PC-3 (cell line): ENCODE measurements around the gene CCDC88B. TPM values are rescaled to one million over a fixed set of nuclear protein-coding genes. Genes with fewer than 3 reads are reported as not detected.

Experiments used
- ATAC-seq: fragments of 200-7000 bp; cut with Tn5 transposase; 2 replicates; pipeline ENCODE4 v1.9.1; 2020; ENCODE audit warnings: mild to moderate bottlenecking, moderate library complexity
- BruUV-seq: library from RNA; stranded (reverse); fragments of 400-500 nt; replicated peaks from 2 replicates; lab custom pipeline; 2021; lab: Mats Ljungman, UMichigan
- CTCF ChIA-PET: fragments of 300-600 bp; sonication (Branson Sonifier 250); formaldehyde crosslinking; loops from one replicate; lab custom pipeline; 2022; ENCODE audit warnings: antibody characterized with exemption; lab: Charles Lee
- POLR2A ChIA-PET: fragments of 300-600 bp; sonication (Branson Sonifier 250); formaldehyde crosslinking; loops from one replicate; lab custom pipeline; 2022; ENCODE audit warnings: antibody characterized with exemption; ENCODE audit not compliant: unreplicated experiment; lab: Charles Lee
- DNase-seq: peaks from one replicate; pipeline ENCODE4 v3.0.0-alpha.2; 2015
- H2AFZ ChIP-seq: fragments of 300-600 bp; sonication (generic); 2 replicates; pipeline ENCODE4 v1.6.0; 2016; ENCODE audit warnings: antibody characterized with exemption, low read length
- H3F3A ChIP-seq: fragments of 300-600 bp; sonication (generic); one replicate; pipeline ENCODE4 v1.6.0; 2017; ENCODE audit warnings: antibody characterized with exemption, low read length, control low read depth, mild to moderate bottlenecking; ENCODE audit not compliant: unreplicated experiment
- H3K27ac ChIP-seq: fragments of 300-600 bp; sonication (generic); 2 replicates; pipeline ENCODE4 v1.5.1; 2016; ENCODE audit warnings: mild to moderate bottlenecking, low read length
- H3K27me3 ChIP-seq: fragments of 300-600 bp; sonication (generic); 2 replicates; pipeline ENCODE4 v1.6.1; 2016; ENCODE audit warnings: low read length, mixed read lengths
- H3K36me3 ChIP-seq: fragments of 300-600 bp; sonication (generic); 2 replicates; pipeline ENCODE4 v1.6.1; 2016; ENCODE audit warnings: low read depth, mixed run types, low read length, mixed read lengths
- H3K4me1 ChIP-seq: fragments of 300-600 bp; sonication (generic); 2 replicates; pipeline ENCODE4 v1.5.1; 2016; ENCODE audit warnings: low read length; ENCODE audit not compliant: insufficient read depth
- H3K4me2 ChIP-seq: fragments of 300-600 bp; sonication (generic); 2 replicates; pipeline ENCODE4 v1.6.0; 2016; ENCODE audit warnings: low read length
- H3K4me3 ChIP-seq: fragments of 300-600 bp; sonication (generic); 2 replicates; pipeline ENCODE4 v1.5.1; 2016; ENCODE audit warnings: mild to moderate bottlenecking, low read length, mixed read lengths
- H3K79me2 ChIP-seq: fragments of 300-600 bp; sonication (generic); 2 replicates; pipeline ENCODE4 v1.6.1; 2017; ENCODE audit warnings: low read length, mixed read lengths
- H3K9ac ChIP-seq: fragments of 300-600 bp; sonication (generic); 2 replicates; pipeline ENCODE4 v1.6.0; 2016; ENCODE audit warnings: mild to moderate bottlenecking, low read length
- H3K9me2 ChIP-seq: fragments of 300-600 bp; sonication (generic); replicated peaks from 2 replicates; pipeline ENCODE4 v1.6.1; 2016; ENCODE audit warnings: mixed run types, low read length, mixed read lengths
- H3K9me3 ChIP-seq: fragments of 300-600 bp; sonication (generic); 2 replicates; pipeline ENCODE4 v1.6.1; 2016; ENCODE audit warnings: low read length, mixed read lengths
- H4K20me1 ChIP-seq: fragments of 300-600 bp; sonication (generic); 2 replicates; pipeline ENCODE4 v1.6.1; 2016; ENCODE audit warnings: low read length, mixed read lengths
- CTCF ChIP-seq: fragments of 300-600 bp; sonication (generic); conservative IDR thresholded peaks from 2 replicates; pipeline ENCODE4 v1.5.1; 2017; ENCODE audit warnings: antibody characterized with exemption, low read depth, mild to moderate bottlenecking, low read length
- EZH2 ChIP-seq: fragments of 300-600 bp; sonication (generic); IDR thresholded peaks from one replicate; pipeline ENCODE4 v1.6.1; 2017; ENCODE audit warnings: antibody characterized with exemption, mild to moderate bottlenecking, low read length; ENCODE audit not compliant: unreplicated experiment
- EZH2phosphoT487 ChIP-seq: fragments of 300-600 bp; sonication (generic); IDR thresholded peaks from 2 replicates; pipeline ENCODE4 v1.6.1; 2018; ENCODE audit warnings: mild to moderate bottlenecking, antibody characterized with exemption, low read length, borderline replicate concordance
- intact Hi-C: fragments of 100-400 bp; cut with micrococcal nuclease; formaldehyde crosslinking; loops from 2 replicates; pipeline ENCODE4 v1.9.0; 2023
- total RNA-seq: library from RNA; depleted of rRNA; stranded (reverse); fragments of >200 nt; gene quantifications from 2 replicates; pipeline ENCODE4 v1.2.3, GENCODE V29; 2014

The CCDC88B gene
- total RNA-seq, 1 experiment from 2014 or later: 21.0 TPM

GRCh38 chr11:64313491-64314145 lies 26.4 kb upstream of the CCDC88B start:
- ChIA-PET CTCF (no interaction called here), POLR2A (no interaction called here)
- H4K20me1 ChIP-seq: no peaks in the 10 kb centered on the region
- ATAC-seq (no peak), DNase-seq (no peak)
- intact Hi-C loops: no loop called here
- TF ChIP-seq EZH2: no peak
- no peak for TF ChIP-seq EZH2phosphoT487
- no peak for TF ChIP-seq CTCF
- BruUV-seq: no TSS peak
- no peaks in the 10 kb centered on the region for H3K27me3 ChIP-seq
- H3K36me3 ChIP-seq: peaks cover 11% of the 10 kb centered on the region
- peaks cover 5% of the 10 kb centered on the region for H3K4me1 ChIP-seq
- peaks cover 7% of the 10 kb centered on the region for H3F3A ChIP-seq
- no peak overlapping the region for H3K27ac ChIP-seq
- no peak overlapping the region for H2AFZ ChIP-seq
- no peaks in the 10 kb centered on the region for H3K9me2 ChIP-seq
- no peak overlapping the region for H3K4me3 ChIP-seq
- H3K4me2 ChIP-seq: no peak overlapping the region
- no peaks in the 10 kb centered on the region for H3K9me3 ChIP-seq
- H3K9ac ChIP-seq: no peak overlapping the region
- peaks cover 46% of the 10 kb centered on the region for H3K79me2 ChIP-seq

- Histone ChIP-seq H3K36me3 (peaks cover 11% of the 10 kb centered on the region), H3K9me2 (no peaks in the 10 kb centered on the region), H3K79me2 (peaks cover 51% of the 10 kb centered on the region), H2AFZ (no peak overlapping the region), H3K4me1 (peaks cover 10% of the 10 kb centered on the region), H3K27me3 (no peaks in the 10 kb centered on the region), H3F3A (peaks cover 7% of the 10 kb centered on the region), H3K9me3 (no peaks in the 10 kb centered on the region), H4K20me1 (no peaks in the 10 kb centered on the region), H3K9ac (no peak overlapping the region), H3K4me3 (no peak overlapping the region), H3K4me2 (no peak overlapping the region), H3K27ac (no peak overlapping the region)
- TF ChIP-seq EZH2phosphoT487 (no peak), CTCF (peak; percentile 51; the same call in 1 of the 2 replicates)
- DNase-seq (no peak), ATAC-seq (no peak)
- CTCF ChIA-PET: interaction anchor here (1.0 kb wide), 1 partner anchor 41 kb away, joined by 3 read pairs; no protein-coding TSS in a partner anchor
- intact Hi-C loops: no loop called here
- POLR2A ChIA-PET: no interaction called here
- BruUV-seq: no TSS peak
Observed at GRCh38 chr11:64314146-64314804, 25.7 kb upstream of the CCDC88B start.
